ENCODE measurements around the gene HNRNPH3. TPM values are rescaled to one million over a fixed set of nuclear protein-coding genes. Genes with fewer than 3 reads are reported as not detected.

HNRNPH3 gene
- polyA plus RNA-seq, 1 donor: 252 TPM

DNA sequence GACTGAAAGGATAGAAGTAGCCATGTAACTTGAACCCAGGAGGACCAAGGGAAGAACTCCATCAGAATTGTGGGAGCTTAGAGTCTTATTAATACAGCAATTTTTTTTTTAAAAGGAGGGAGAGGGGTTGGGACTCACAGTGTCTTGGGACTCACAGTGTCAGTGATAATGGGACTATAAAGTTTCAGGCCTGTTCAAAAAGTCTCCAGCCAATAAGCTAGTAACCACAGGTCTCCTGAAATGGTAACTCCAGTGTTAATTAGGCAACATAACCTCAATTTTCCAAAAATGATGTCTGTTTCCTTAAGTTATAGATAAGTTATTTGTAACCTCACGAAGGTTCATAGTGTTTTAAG lies 2.4 kb upstream of the HNRNPH3 start:
- WGBS (ENCODE audit: insufficient coverage, low lambda C conversion rate): no CpG with 5 or more reads among the region's 1 CpG
- no peaks in the 10 kb centered on the region for H3K27me3 ChIP-seq (ENCODE audit: control insufficient read depth, insufficient read depth, low read length)
- no peak overlapping the region for H3K4me3 ChIP-seq (ENCODE audit: low read length)
- peaks cover 13% of the 10 kb centered on the region for H3K4me1 ChIP-seq (ENCODE audit: control insufficient read depth, insufficient read depth, low read length)
- H3K36me3 ChIP-seq (ENCODE audit: control insufficient read depth, insufficient read depth, low read length): no peaks in the 10 kb centered on the region
- DNase-seq: no peak
- H3K9me3 ChIP-seq (ENCODE audit: control insufficient read depth, low read depth, low read length): no peaks in the 10 kb centered on the region
- H3K27ac ChIP-seq (ENCODE audit: low read length): no peak overlapping the region

DNA sequence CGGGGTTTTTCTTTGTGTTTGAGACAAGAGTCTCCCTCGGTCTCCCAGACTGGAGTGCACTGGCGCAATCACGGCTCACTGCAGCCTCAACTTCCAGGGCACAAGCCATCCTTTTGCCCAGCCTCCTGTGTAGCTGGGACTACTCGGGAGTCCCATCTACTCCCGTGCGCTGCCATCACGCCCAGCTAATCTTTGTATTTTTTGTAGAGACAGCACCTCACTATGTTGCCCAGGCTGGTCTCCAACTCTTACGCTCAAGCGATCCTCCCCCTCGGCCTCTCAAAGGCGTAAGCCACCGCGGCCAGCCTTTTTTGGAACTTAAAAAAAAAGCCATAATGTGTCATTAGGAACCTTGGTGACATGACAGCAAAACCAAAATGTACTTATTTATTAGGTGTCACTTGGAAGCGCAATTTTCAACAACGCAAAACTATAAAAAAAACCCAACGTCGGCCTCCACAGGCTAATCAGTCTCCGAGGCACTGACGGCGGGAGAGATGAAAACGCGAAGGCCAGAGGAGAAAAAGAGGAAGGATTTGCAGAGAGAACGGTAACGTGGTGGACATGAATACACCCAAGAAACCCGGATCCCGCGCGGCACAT lies 911 bp upstream of the HNRNPH3 start:
- Histone ChIP-seq H3K4me3 (ENCODE audit: low read length) (peak overlapping the region; percentile 99), H3K27me3 (ENCODE audit: control insufficient read depth, insufficient read depth, low read length) (no peaks in the 10 kb centered on the region), H3K36me3 (ENCODE audit: control insufficient read depth, insufficient read depth, low read length) (no peaks in the 10 kb centered on the region), H3K9me3 (ENCODE audit: control insufficient read depth, low read depth, low read length) (no peaks in the 10 kb centered on the region), H3K27ac (ENCODE audit: low read length) (peak overlapping the region; percentile 91), H3K4me1 (ENCODE audit: control insufficient read depth, insufficient read depth, low read length) (peaks cover 16% of the 10 kb centered on the region)
- peak in 1 of 2 donors; percentile 38 for DNase-seq
- WGBS (ENCODE audit: insufficient coverage, low lambda C conversion rate): 0% methylated on average over 3 of the region's 29 CpGs

DNA sequence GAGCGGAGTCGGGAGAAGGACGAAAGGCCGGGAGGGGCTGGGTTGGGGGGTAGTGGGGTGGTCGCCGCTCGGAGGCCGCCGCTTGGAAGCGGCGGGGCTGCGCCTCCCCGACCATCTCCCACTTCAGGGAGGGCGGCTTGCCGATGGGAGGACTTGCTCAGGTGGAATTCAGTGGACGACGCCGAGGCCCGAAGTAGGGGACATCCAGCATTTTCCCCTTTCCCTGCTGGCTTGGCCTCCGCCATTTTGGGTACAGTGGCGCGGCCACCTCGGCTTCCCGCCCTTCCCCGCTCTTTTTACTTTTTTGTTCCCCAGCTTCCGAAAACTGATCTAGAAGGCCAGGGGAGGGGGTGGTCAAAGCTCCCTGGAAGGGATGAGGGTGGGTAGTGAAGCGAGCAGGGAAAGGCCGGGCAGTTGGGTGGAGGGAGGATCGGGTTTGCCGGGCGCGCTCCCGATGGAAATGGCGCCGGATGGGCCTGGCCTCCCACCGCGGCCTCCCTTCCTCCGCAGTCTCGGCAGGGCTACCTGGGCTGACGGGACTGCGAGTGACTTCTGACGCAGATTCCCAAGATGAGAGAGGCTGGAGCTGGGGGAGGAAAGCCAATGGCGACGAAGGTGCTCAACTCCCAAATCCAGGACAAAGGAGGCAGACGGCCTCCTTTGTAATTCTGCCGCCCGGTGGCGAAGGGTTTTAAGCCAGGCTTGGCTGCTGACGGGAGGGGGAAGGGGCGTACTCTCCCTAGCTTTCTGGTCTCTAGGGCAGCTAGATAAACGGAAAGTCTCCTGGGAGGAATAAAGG lies 594 bp downstream of the HNRNPH3 start, which contains the start of gene PBLD:
Gene PBLD, minus strand, starts transcription at position 670 of the 799 bp plus-strand sequence. CDS start 26,084 bp downstream, outside the sequence.
- peak within 1 kb of the TSS; percentile 99 for H3K4me3 ChIP-seq (ENCODE audit: low read length)
- peaks cover 18% of the 10 kb centered on the region for H3K4me1 ChIP-seq (ENCODE audit: control insufficient read depth, insufficient read depth, low read length)
- no peaks in the 10 kb centered on the region for H3K9me3 ChIP-seq (ENCODE audit: control insufficient read depth, low read depth, low read length)
- peak; percentile 75 to 88 for DNase-seq
- peak within 1 kb of the TSS; percentile 91 for H3K27ac ChIP-seq (ENCODE audit: low read length)
- H3K36me3 ChIP-seq (ENCODE audit: control insufficient read depth, insufficient read depth, low read length): no peaks in the 10 kb centered on the region
- 0% methylated on average over 1 of the region's 51 CpGs for WGBS (ENCODE audit: insufficient coverage, low lambda C conversion rate)
- H3K27me3 ChIP-seq (ENCODE audit: control insufficient read depth, insufficient read depth, low read length): no peaks in the 10 kb centered on the region

DNA sequence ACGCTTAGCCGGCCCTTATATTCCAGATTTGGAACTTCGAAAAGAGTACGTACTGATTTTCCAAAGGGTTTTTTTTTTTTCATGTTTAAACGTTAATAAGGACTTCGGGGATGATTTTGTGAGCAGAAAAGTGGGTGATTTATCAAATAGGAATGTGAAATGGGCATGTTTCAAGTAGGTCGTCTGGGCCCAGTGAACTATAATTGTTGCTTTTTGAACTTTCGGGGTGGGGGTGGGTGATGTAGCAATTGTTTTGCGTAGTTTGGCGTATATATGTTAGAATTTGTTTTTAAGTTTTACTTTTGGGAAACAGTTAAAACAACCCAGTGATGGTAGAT lies 1.2 kb downstream of the HNRNPH3 start:
- 0% methylated on average over 4 of the region's 10 CpGs for WGBS (ENCODE audit: insufficient coverage, low lambda C conversion rate)
- H3K4me1 ChIP-seq (ENCODE audit: control insufficient read depth, insufficient read depth, low read length): peaks cover 17% of the 10 kb centered on the region

DNA sequence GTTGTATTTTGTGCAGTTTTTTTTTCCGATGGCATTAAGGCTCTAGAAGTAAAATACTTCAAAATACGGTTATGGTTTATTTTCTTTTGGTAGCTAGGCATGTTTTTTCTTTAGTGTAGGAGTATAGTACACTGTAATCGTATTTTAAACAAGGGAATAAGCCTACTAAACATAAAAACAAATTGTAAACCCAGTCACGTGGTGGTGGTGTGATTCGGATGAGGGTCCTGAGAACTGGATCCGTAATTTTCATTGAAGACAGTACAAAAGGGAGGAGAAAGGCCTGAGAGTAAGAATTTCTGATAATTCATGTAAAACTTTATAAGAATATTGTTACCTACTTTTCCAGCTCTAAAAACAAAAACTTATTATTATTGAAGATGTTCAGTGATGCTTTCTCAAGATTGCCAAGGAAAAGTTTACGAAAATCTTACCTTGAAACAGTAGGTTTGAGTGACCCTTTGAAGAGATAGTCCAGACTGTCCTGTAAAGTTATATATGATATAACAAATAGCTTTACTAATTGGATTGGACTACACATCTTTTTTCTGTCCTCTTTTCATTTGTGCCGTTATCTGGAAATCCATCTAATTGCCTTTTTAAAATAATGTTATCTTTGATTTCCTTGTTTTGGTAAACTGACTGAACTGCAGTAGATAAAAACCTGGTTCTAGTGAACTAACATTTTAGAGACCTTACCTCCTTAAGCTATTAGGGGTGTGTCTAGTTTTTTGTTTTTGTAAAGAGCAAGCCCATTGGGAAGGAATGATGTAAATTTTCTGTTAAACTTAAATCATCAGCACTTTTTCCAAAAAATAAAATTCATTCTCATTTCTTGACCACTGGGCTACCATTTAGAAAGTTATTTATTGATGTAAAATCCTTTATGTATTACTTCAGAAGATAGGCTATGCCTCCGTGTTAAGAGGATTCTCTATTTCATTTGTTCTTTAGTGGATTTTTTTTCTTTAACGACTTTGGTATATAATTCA lies 1.9 kb downstream of the HNRNPH3 start:
- 2% methylated on average over 8 of the region's 10 CpGs for WGBS (ENCODE audit: insufficient coverage, low lambda C conversion rate)
- H3K27me3 ChIP-seq (ENCODE audit: control insufficient read depth, insufficient read depth, low read length): no peaks in the 10 kb centered on the region
- H3K36me3 ChIP-seq (ENCODE audit: control insufficient read depth, insufficient read depth, low read length): peaks cover 8% of the 10 kb centered on the region
- H3K27ac ChIP-seq (ENCODE audit: low read length): peak overlapping the region; percentile 91
- H3K4me3 ChIP-seq (ENCODE audit: low read length): peak overlapping the region; percentile 99
- DNase-seq: peak in 1 of 2 donors; percentile 9
- H3K4me1 ChIP-seq (ENCODE audit: control insufficient read depth, insufficient read depth, low read length): peaks cover 11% of the 10 kb centered on the region
- no peaks in the 10 kb centered on the region for H3K9me3 ChIP-seq (ENCODE audit: control insufficient read depth, low read depth, low read length)

More for the DNA sequence above, 1.2 kb downstream of the HNRNPH3 start:
- Histone ChIP-seq H3K27me3 (ENCODE audit: control insufficient read depth, insufficient read depth, low read length) (no peaks in the 10 kb centered on the region), H3K4me3 (ENCODE audit: low read length) (peak overlapping the region; percentile 99), H3K27ac (ENCODE audit: low read length) (peak overlapping the region; percentile 91), H3K36me3 (ENCODE audit: control insufficient read depth, insufficient read depth, low read length) (peaks cover 3% of the 10 kb centered on the region), H3K9me3 (ENCODE audit: control insufficient read depth, low read depth, low read length) (no peaks in the 10 kb centered on the region)
- DNase-seq: no peak

DNA sequence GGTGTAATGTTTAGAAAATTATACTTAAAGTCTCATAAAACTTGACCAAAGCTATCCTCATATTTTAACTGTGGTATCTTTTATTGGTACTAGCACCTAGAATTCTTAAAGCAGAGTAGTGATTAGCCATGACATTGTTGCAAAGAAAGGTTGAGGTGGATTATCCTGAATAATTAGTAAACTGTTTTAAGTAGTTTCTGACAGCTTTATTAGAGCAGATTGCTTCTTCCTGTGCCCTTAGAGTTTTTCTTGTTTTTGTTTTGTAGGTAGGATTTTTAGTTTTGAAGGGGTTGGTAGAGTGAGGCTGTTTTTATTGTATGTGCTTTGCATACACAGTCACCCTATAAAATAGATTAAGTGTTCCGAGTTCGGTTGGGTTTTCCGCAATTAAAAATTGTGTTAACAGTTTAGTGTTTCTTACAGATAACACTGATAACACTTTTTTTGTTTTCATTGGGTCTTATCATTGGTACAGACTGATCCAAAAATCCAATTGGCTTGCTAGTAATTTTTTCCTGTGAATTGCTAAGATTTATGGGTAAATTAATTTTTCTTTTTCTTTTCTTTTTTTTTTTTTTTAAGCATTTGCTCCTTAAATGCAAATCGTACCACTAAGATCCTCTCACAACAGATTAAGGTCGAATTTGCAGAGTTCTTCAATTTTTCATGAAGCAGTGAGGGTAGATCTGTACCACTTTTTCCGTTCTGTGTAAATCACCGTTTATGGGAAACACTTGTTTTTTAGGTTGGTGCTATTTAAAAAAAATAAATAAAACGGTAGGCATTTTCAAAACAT lies 3.0 kb downstream of the HNRNPH3 start:
- Histone ChIP-seq H3K36me3 (ENCODE audit: control insufficient read depth, insufficient read depth, low read length) (peaks cover 19% of the 10 kb centered on the region), H3K4me3 (ENCODE audit: low read length) (peak overlapping the region; percentile 99), H3K27ac (ENCODE audit: low read length) (no peak overlapping the region), H3K9me3 (ENCODE audit: control insufficient read depth, low read depth, low read length) (no peaks in the 10 kb centered on the region), H3K27me3 (ENCODE audit: control insufficient read depth, insufficient read depth, low read length) (no peaks in the 10 kb centered on the region), H3K4me1 (ENCODE audit: control insufficient read depth, insufficient read depth, low read length) (peaks cover 11% of the 10 kb centered on the region)
- 5% methylated on average over 4 of the region's 8 CpGs for WGBS (ENCODE audit: insufficient coverage, low lambda C conversion rate)
- no peak for DNase-seq

DNA sequence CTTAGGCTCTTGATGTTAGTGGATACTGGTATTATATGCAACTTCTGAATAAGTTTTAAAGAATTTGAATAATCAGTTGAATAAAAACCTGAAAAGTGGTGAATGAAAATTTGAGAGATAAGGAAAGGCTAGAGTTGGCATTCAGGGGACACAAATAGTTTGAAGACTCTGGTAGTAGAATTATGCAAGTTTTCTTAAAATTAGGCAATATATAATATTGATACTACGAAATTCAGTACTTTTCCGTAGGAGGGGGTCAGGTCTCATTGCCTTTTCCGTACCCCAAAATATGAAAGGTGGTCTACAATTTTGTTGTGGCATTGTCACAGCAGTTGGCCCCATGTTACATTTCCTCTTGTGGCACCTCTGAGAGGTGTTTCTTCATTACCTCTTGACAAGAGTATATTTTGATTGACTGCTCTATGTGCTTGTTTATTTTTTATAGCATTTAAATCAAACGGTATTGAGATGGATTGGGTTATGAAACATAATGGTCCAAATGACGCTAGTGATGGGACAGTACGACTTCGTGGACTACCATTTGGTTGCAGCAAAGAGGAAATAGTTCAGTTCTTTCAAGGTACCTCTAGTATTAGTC lies 5.0 kb downstream of the HNRNPH3 start:
- H3K27ac ChIP-seq (ENCODE audit: low read length): no peak overlapping the region
- peaks cover 5% of the 10 kb centered on the region for H3K4me1 ChIP-seq (ENCODE audit: control insufficient read depth, insufficient read depth, low read length)
- no peak for DNase-seq
- H3K4me3 ChIP-seq (ENCODE audit: low read length): no peak overlapping the region
- H3K36me3 ChIP-seq (ENCODE audit: control insufficient read depth, insufficient read depth, low read length): peaks cover 39% of the 10 kb centered on the region
- H3K9me3 ChIP-seq (ENCODE audit: control insufficient read depth, low read depth, low read length): no peaks in the 10 kb centered on the region
- H3K27me3 ChIP-seq (ENCODE audit: control insufficient read depth, insufficient read depth, low read length): no peaks in the 10 kb centered on the region
- 96% methylated on average over 4 of the region's 7 CpGs for WGBS (ENCODE audit: insufficient coverage, low lambda C conversion rate)

DNA sequence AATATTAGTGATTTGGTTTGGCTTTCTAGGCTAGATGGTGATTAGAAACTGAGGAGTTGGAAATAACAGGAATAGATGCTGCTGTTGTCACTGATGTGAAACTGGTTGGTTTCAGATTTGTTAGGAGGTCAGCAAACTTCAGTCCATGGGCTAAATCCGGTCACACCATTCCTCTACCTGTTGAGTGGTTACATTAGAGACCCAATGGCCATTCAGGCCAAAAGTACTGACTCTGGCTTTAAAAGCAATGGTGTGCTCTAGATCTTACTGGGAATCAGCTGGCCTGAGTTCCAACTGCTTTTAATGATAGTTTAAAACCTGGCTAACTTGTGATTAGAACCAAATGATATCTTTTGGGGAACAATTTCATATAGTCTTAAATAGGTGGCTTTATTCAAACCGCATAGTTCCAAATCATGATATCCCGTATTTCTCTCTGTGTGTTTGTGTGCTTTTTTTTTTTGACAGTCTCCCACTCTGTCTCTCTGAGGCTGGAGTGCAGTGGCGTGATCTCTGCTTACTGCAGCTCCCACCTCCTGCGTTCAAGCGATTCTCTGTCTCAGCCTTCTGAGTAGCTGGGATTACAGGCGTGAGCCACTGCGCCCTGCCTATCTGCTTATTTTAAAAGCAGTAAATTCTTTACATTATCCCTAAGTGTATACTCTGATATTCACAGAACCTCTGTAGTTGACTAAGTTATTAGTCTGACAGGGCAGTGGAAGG lies 8.7 kb downstream of the HNRNPH3 start:
- no peaks in the 10 kb centered on the region for H3K27me3 ChIP-seq (ENCODE audit: control insufficient read depth, insufficient read depth, low read length)
- H3K27ac ChIP-seq (ENCODE audit: low read length): no peak overlapping the region
- no peak for DNase-seq
- WGBS (ENCODE audit: insufficient coverage, low lambda C conversion rate): 93% methylated on average over 2 of the region's 8 CpGs
- no peaks in the 10 kb centered on the region for H3K9me3 ChIP-seq (ENCODE audit: control insufficient read depth, low read depth, low read length)
- H3K36me3 ChIP-seq (ENCODE audit: control insufficient read depth, insufficient read depth, low read length): peaks cover 62% of the 10 kb centered on the region
- H3K4me3 ChIP-seq (ENCODE audit: low read length): no peak overlapping the region
- peaks cover 5% of the 10 kb centered on the region for H3K4me1 ChIP-seq (ENCODE audit: control insufficient read depth, insufficient read depth, low read length)

DNA sequence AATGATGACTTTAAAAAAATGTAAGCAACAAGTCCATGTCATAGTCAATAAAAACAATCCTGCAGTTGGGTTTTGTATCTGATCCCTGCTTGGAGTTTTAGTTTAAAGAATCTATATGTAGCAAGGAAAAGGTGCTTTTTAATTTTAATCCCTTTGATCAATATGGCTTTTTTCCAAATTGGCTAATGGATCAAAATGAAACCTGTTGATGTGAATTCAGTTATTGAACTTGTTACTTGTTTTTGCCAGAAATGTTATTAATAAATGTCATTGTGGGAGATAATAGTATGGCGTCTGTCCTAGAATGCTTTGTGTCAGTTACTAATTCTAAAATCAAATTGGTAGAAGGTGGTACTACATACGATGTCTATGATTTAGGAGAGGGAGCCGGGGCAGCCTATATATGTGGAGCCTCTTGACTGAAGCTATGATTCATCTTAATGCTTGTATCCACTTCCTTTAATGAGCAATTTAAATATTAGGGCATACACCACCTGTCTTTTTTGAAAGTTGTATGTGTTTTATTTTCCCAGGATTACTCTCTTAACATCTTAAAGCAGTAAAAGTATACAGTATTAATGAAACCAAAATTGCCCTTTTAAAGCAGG lies 11.1 kb downstream of the HNRNPH3 start:
- no peaks in the 10 kb centered on the region for H3K9me3 ChIP-seq (ENCODE audit: control insufficient read depth, low read depth, low read length)
- no peak overlapping the region for H3K4me3 ChIP-seq (ENCODE audit: low read length)
- no peaks in the 10 kb centered on the region for H3K27me3 ChIP-seq (ENCODE audit: control insufficient read depth, insufficient read depth, low read length)
- no peaks in the 10 kb centered on the region for H3K4me1 ChIP-seq (ENCODE audit: control insufficient read depth, insufficient read depth, low read length)
- 100% methylated on average over 1 of the region's 3 CpGs for WGBS (ENCODE audit: insufficient coverage, low lambda C conversion rate)
- no peak for DNase-seq
- H3K36me3 ChIP-seq (ENCODE audit: control insufficient read depth, insufficient read depth, low read length): peaks cover 65% of the 10 kb centered on the region
- no peak overlapping the region for H3K27ac ChIP-seq (ENCODE audit: low read length)

Data from large intestine (tissue), 3 donors.